ENCODE data around the gene ULK1.

Gene ULK1

DNA sequence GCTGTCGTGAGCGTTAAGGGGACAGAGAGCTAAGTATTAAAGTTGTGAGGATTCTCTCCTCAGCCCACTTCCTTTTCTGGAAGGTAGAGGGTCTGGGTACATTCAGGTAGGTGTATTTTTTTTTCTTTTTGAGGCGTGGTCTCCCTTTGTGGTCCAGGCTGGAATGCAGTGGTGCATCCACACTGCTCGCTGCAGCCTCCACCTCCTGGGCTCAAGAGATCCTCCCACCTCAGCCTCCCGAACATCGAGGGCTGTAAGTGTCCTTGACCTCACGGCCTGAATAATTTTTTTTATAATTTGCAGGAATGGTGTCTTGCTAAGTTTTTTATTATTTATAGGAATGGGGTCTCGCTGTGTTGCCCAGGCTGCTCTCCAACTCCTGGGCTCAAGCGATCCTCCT lies 36.1 kb downstream of the ULK1 start:
- H3K4me3 ChIP-seq (ENCODE audit: low read depth, low read length) = peak overlapping the region; percentile 75
- DNase-seq (ENCODE audit: low read depth, low spot score) = no peak
- TF ChIP-seq, protein P1, sequence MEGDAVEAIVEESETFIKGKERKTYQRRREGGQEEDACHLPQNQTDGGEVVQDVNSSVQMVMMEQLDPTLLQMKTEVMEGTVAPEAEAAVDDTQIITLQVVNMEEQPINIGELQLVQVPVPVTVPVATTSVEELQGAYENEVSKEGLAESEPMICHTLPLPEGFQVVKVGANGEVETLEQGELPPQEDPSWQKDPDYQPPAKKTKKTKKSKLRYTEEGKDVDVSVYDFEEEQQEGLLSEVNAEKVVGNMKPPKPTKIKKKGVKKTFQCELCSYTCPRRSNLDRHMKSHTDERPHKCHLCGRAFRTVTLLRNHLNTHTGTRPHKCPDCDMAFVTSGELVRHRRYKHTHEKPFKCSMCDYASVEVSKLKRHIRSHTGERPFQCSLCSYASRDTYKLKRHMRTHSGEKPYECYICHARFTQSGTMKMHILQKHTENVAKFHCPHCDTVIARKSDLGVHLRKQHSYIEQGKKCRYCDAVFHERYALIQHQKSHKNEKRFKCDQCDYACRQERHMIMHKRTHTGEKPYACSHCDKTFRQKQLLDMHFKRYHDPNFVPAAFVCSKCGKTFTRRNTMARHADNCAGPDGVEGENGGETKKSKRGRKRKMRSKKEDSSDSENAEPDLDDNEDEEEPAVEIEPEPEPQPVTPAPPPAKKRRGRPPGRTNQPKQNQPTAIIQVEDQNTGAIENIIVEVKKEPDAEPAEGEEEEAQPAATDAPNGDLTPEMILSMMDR (IDR thresholded peaks at IDR 0.05; ENCODE audit: low read depth, low read length) = no peak
- in situ Hi-C loops (cut with HindIII; ENCODE audit: low sequenced_read_pairs) = no loop called here

DNA sequence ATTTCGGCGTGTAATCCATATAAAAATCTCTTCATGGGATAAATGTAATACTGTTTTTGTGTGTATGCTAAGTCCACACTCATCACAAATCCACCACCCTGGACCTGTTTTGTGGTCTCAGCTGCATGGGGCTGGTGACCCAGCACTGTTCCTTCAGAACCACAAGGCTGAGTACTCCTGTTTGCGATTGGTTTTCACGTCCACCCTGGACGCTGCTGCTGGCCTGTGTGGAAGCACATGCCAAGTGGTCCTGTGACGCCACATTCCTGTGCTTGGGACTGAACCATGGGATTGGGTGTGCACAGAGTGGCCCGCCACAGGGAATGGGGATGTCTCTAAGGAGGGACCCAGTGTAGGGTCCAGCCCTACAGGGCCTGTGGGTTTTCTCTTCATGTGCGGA lies 39.0 kb downstream of the ULK1 start:
- H3K4me3 ChIP-seq (ENCODE audit: low read depth, low read length) = no peak overlapping the region
- TF ChIP-seq, protein P1 (IDR thresholded peaks at IDR 0.05; ENCODE audit: low read depth, low read length) = no peak
- DNase-seq (ENCODE audit: low read depth, low spot score) = no peak
- in situ Hi-C loops (cut with HindIII; ENCODE audit: low sequenced_read_pairs) = no loop called here

DNA sequence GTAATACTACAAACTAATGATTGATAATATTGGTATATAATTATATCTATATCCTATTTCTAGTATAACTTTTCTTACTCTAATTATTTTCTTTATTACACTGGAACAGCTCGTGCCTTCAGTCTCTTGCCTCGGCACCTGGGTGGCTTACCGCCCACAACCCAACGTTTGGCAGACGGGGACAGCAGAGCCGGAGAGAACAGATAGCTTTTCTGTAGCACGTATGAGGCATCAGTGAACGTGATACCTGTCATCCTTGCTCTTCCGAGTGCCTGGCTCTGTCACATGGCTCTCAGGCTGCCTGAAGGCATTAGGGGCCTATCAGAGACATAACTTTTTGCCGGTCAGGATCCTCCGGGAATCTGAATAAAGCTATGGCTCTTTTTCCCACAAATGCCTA lies 40.1 kb downstream of the ULK1 start:
- in situ Hi-C loops (cut with HindIII; ENCODE audit: low sequenced_read_pairs) = no loop called here
- no peak overlapping the region for H3K4me3 ChIP-seq (ENCODE audit: low read depth, low read length)
- TF ChIP-seq, protein P1 (IDR thresholded peaks at IDR 0.05; ENCODE audit: low read depth, low read length) = no peak
- no peak for DNase-seq (ENCODE audit: low read depth, low spot score)

DNA sequence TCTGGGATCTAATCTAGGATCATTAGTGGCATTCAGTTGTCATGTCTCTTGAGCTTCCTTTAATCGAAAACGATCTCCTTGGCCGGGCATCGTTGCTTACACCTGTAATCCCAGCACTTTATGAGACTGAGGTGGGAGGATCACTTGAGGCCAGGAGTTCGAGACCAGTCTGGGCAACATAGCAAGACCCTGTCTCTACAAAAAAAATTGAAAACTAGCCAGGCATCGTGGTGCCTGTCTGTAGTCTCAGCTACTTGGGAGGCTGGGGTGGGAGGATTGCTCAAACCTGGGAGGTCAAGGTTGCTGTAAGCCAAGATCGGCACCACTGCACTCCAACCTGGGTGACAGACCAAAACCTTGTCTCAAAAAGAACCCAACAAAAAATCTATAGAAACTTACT lies 43.7 kb downstream of the ULK1 start:
- no peak for DNase-seq (ENCODE audit: low read depth, low spot score)
- in situ Hi-C loops (cut with HindIII; ENCODE audit: low sequenced_read_pairs) = no loop called here
- H3K4me3 ChIP-seq (ENCODE audit: low read depth, low read length) = no peak overlapping the region
- TF ChIP-seq, protein P1 (IDR thresholded peaks at IDR 0.05; ENCODE audit: low read depth, low read length) = no peak

DNA sequence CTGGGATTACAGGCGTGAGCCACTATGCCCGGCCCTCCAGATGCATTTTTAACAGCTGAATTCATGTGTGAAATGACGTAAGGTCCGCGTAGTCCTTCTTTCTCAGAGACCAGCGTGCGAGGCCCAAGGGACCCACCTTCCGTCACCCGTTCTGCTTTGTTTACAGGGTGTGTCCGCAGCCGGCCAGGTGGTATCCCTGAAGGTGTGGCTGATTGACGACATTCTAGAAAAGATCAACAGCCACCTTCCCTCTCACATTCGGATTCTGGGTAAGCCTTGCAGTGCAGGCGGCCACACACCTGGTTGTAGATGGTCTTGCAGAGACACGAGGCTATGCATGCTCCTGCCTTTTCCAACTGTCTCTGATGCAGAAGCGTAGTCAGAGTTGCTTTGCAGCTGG lies 44.6 kb downstream of the ULK1 start:
- no peak for DNase-seq (ENCODE audit: low read depth, low spot score)
- in situ Hi-C loops (cut with HindIII; ENCODE audit: low sequenced_read_pairs) = no loop called here
- H3K4me3 ChIP-seq (ENCODE audit: low read depth, low read length) = no peak overlapping the region
- TF ChIP-seq, protein P1 (IDR thresholded peaks at IDR 0.05; ENCODE audit: low read depth, low read length) = no peak

DNA sequence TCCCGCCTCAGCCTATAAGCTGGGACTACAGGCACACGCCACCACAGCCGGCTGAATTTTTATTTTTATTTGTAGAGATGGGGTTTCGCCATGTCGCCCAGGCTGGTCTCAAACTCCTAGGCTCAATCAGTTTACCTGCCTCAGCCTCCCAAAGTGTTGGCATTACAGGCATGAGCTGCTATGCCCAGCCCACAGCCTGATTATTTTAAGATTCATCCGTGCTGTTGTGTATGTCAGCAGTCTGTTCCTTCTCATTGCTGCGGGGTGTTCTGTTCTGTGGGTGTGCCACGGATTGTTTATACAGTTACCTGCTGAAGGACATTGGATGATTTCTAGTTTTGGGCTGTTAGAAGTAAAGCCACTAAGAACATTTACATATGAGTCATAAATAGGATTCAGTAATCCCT lies 45.7 kb downstream of the ULK1 start:
- no peak overlapping the region for H3K4me3 ChIP-seq (ENCODE audit: low read depth, low read length)
- TF ChIP-seq, protein P1 (IDR thresholded peaks at IDR 0.05; ENCODE audit: low read depth, low read length) = no peak
- in situ Hi-C loops (cut with HindIII; ENCODE audit: low sequenced_read_pairs) = no loop called here
- no peak for DNase-seq (ENCODE audit: low read depth, low spot score)
